ENCODE data around the gene TTN.

- no peak for TF ChIP-seq CTCF (conservative IDR thresholded peaks at IDR 0.05; ENCODE audit: low read length)
- TF ChIP-seq EZH2phosphoT487 (IDR thresholded peaks at IDR 0.05; ENCODE audit: borderline replicate concordance, low read depth, low read length) = no peak
Observed at GRCh38 chr2:178827111-178827510, 19.9 kb upstream of the TTN start.
